Activated CD4-positive, alpha-beta T cell treated with anti-CD3 and anti-CD28 coated beads, Interleukin-2, amount 10 ng/mL, durations not matched to agents 7 days and 5 days (primary cell): ENCODE results near the gene GPRIN3. TPM values are rescaled to one million over a fixed set of nuclear protein-coding genes. Genes with fewer than 3 reads are reported as not detected.

Experiments used
- CTCF ChIA-PET: fragments of 350-600 bp; sonication (Branson Sonifier 250); formaldehyde crosslinking; loops from one replicate; lab custom pipeline; 2021; ENCODE audit warnings: antibody characterized with exemption; lab: Charles Lee
- POLR2A ChIA-PET: fragments of 350-600 bp; sonication (Branson Sonifier 250); formaldehyde crosslinking; loops from one replicate; lab custom pipeline; 2021; ENCODE audit warnings: antibody characterized with exemption; lab: Charles Lee
- DNase-seq: peaks from one replicate; pipeline ENCODE4 v3.0.0-alpha.2; 2020
- H3K27ac Mint-ChIP-seq: one replicate; pipeline ENCODE4 v1.8.0; 2021; ENCODE audit warnings: mild to moderate bottlenecking, moderate library complexity, mixed read lengths
- H3K27me3 Mint-ChIP-seq: one replicate; pipeline ENCODE4 v1.8.0; 2021; ENCODE audit warnings: mixed read lengths
- H3K36me3 Mint-ChIP-seq: one replicate; pipeline ENCODE4 v1.8.0; 2021; ENCODE audit warnings: low read depth, mixed read lengths
- H3K4me1 Mint-ChIP-seq: one replicate; pipeline ENCODE4 v1.8.0; 2021; ENCODE audit warnings: mixed read lengths
- H3K4me3 Mint-ChIP-seq: one replicate; pipeline ENCODE4 v1.8.0; 2021; ENCODE audit warnings: mild to moderate bottlenecking, moderate library complexity, mixed read lengths
- H3K9me3 Mint-ChIP-seq: one replicate; pipeline ENCODE4 v1.8.0; 2021; ENCODE audit warnings: mixed read lengths
- total RNA-seq, 2 experiments: library from RNA; stranded (reverse); gene quantifications; one replicate each; pipeline ENCODE4 v1.2.3, GENCODE V29; 2021

Gene GPRIN3
- total RNA-seq, 2 experiments from 2014 or later: 51.1 to 57.4 TPM

DNA sequence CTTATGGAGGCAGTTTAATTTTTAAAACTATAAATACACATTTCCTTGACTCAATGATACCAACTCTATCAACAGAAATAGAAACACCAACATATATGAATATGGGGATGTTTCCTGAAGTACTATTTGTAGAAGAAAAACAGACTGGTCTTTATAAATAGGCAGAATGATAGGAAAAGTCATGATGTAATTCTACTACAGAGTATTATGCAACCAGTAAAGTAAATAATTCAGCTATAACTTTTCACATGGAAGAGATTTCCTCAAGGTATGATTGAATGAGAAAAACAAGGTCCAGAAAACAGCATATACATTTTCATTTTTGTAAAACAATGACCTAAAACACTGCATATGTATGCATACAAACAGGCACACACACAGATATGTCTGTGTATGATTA, 56.2 kb downstream of the GPRIN3 start:
- CTCF ChIA-PET: interaction anchor here (0.9 to 1.1 kb wide), 2 partner anchors 15 to 26 kb away, joined by 3 read pairs; no protein-coding TSS in a partner anchor

DNA sequence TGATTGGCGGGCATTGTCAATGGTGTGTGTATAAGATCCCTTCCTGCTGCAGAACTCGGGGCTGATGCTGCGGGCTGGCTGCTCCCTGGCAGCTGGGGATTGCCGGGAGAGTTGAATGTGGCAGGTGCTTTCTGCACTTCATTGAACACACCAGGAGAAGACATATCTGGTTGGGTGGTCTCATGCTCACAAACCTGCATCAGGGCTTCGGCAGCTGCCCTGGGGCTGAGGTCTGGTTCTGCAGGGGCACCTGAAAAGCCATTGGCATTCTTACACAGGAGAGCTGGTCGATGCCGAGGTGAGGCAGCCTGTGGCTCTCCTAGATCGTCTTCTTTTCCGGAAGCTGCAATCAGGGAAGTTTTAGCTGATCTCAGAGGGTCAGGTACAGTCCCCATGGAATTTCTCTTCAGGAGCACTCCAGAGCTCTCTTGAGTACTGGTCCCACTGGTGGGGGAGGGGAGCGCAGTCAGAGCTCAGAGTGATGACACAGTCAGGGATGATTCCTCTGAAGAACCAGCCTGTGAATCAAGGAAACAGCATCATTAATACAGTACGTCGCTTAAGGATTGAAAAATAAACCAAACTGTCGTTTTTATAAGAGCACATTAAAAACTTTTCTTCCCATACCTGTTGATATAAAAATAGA, 57.8 kb downstream of the GPRIN3 start:
- ChIA-PET POLR2A (interaction anchor here (0.6 kb wide), 1 partner anchor 34 kb away, joined by 3 read pairs; no protein-coding TSS in a partner anchor), CTCF (interaction anchor here (1.2 to 1.5 kb wide), 2 partner anchors 10 to 27 kb away, joined by 3 to 5 read pairs; no protein-coding TSS in a partner anchor)
- DNase-seq: no peak
- Mint-ChIP-seq H3K36me3 (peaks cover 67% of the 10 kb centered on the region), H3K9me3 (peaks cover 3% of the 10 kb centered on the region), H3K4me3 (no peak overlapping the region), H3K27me3 (no peaks in the 10 kb centered on the region), H3K4me1 (peaks cover 54% of the 10 kb centered on the region), H3K27ac (no peak overlapping the region)

More for the DNA sequence above, 56.2 kb downstream of the GPRIN3 start:
- DNase-seq: no peak
- Mint-ChIP-seq H3K4me1 (peaks cover 55% of the 10 kb centered on the region), H3K27me3 (no peaks in the 10 kb centered on the region), H3K36me3 (peaks cover 64% of the 10 kb centered on the region), H3K9me3 (peaks cover 3% of the 10 kb centered on the region), H3K4me3 (no peak overlapping the region), H3K27ac (no peak overlapping the region)
- POLR2A ChIA-PET: interaction anchor here (0.6 kb wide), 1 partner anchor 47 kb away, joined by 3 read pairs; no protein-coding TSS in a partner anchor

DNA sequence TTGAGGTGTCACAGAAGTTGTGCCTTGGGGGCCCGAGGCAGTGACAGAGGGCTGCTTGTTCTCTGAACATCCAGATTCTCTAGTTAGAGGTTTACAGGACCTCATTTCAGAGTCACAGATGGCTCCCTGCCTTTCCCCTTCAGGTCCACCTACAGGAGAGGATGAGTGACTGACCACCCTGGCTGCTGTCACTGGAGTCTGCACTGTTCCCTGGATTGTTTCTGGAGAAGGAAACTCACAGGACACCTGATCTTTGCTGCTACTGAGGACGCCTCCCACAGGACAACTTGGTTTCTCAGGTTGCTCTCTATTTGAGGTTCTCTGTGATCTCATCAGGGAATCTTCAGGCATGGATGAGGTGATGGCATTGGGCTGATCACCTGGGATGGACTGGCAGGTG, 58.3 kb downstream of the GPRIN3 start:
- ChIA-PET CTCF (interaction anchor here (1.2 kb wide), 1 partner anchor 28 kb away, joined by 3 read pairs; no protein-coding TSS in a partner anchor), POLR2A (no interaction called here)
- peak overlapping the region; percentile 36 for H3K27ac Mint-ChIP-seq
- no peaks in the 10 kb centered on the region for H3K27me3 Mint-ChIP-seq
- no peak overlapping the region for H3K4me3 Mint-ChIP-seq
- DNase-seq: no peak
- peaks cover 54% of the 10 kb centered on the region for H3K4me1 Mint-ChIP-seq
- peaks cover 64% of the 10 kb centered on the region for H3K36me3 Mint-ChIP-seq
- no peaks in the 10 kb centered on the region for H3K9me3 Mint-ChIP-seq

DNA sequence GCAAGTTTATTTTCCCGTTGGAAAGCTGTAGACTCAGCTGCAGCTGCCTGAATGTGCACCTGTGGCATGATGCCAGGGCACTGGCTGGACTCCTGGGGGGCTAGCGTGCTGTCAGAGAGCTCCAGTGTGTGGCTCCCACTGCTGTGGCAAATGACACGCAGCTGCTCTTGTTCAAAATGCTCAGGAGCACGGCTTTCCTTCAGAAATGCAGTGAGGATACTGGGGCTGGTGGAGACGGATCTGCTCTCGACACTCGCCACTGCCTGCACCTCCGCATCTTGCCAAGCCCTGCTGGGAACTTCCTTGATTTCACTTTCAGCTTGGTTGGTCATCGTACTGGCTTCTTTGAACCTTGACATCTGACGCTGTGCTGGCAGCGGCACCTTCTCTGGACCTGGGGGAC, 58.7 kb downstream of the GPRIN3 start:
- DNase-seq: no peak
- H3K27ac Mint-ChIP-seq: peak overlapping the region; percentile 36
- no peak overlapping the region for H3K4me3 Mint-ChIP-seq
- H3K36me3 Mint-ChIP-seq: peaks cover 60% of the 10 kb centered on the region
- ChIA-PET POLR2A (no interaction called here), CTCF (interaction anchor here (0.8 to 2.0 kb wide), 3 partner anchors 15 to 30 kb away, joined by 3 to 7 read pairs (median 6); no protein-coding TSS in a partner anchor)
- H3K9me3 Mint-ChIP-seq: no peaks in the 10 kb centered on the region
- H3K27me3 Mint-ChIP-seq: no peaks in the 10 kb centered on the region
- H3K4me1 Mint-ChIP-seq: peaks cover 54% of the 10 kb centered on the region

DNA sequence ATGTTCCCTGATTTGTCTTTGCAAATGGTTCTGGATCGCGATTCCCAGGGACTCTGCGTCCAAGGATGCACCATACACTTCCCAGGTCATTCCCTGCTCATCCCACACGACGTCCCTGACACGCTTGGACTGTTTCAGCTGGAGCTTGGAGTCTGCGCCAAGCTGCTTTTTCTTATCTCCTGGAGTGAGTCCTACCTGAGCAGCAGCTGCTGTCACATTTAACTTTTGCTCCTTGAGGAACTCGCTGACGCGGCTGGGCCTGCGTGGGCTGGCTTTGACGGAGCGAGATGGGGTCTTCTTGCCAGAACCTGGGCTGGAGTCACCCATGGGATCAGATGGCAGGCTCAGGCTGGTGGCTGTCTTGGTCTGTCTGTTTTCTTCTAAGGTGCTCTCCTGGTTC, 59.6 kb downstream of the GPRIN3 start:
- H3K27ac Mint-ChIP-seq: no peak overlapping the region
- CTCF ChIA-PET: interaction anchor here (0.7 to 2.0 kb wide), 5 partner anchors 12 to 51 kb away, joined by 3 to 7 read pairs (median 4); no protein-coding TSS in a partner anchor
- POLR2A ChIA-PET: no interaction called here
- peaks cover 58% of the 10 kb centered on the region for H3K4me1 Mint-ChIP-seq
- no peaks in the 10 kb centered on the region for H3K9me3 Mint-ChIP-seq
- DNase-seq: no peak
- no peaks in the 10 kb centered on the region for H3K27me3 Mint-ChIP-seq
- H3K4me3 Mint-ChIP-seq: no peak overlapping the region
- peaks cover 62% of the 10 kb centered on the region for H3K36me3 Mint-ChIP-seq

GRCh38 chr4:89245459-89245858, 62.1 kb downstream of the GPRIN3 start:
- H3K36me3 Mint-ChIP-seq: peaks cover 72% of the 10 kb centered on the region
- peaks cover under 1% of the 10 kb centered on the region for H3K9me3 Mint-ChIP-seq
- no peaks in the 10 kb centered on the region for H3K27me3 Mint-ChIP-seq
- H3K4me1 Mint-ChIP-seq: peaks cover 51% of the 10 kb centered on the region
- CTCF ChIA-PET: interaction anchor here (1.1 to 1.2 kb wide), 2 partner anchors 10 to 20 kb away, joined by 3 to 4 read pairs; no protein-coding TSS in a partner anchor
- no peak overlapping the region for H3K27ac Mint-ChIP-seq
- no peak for DNase-seq
- POLR2A ChIA-PET: no interaction called here
- H3K4me3 Mint-ChIP-seq: no peak overlapping the region

- peaks cover 65% of the 10 kb centered on the region for H3K36me3 Mint-ChIP-seq
- peak overlapping the region; percentile 17 for H3K4me3 Mint-ChIP-seq
- ChIA-PET POLR2A (no interaction called here), CTCF (interaction anchor here (0.7 kb wide), 1 partner anchor 18 kb away, joined by 3 read pairs; no protein-coding TSS in a partner anchor)
- H3K4me1 Mint-ChIP-seq: peaks cover 51% of the 10 kb centered on the region
- H3K27ac Mint-ChIP-seq: peak overlapping the region; percentile 64
- DNase-seq: no peak
- peaks cover 3% of the 10 kb centered on the region for H3K9me3 Mint-ChIP-seq
- H3K27me3 Mint-ChIP-seq: no peaks in the 10 kb centered on the region
These were observed 63.8 kb downstream of the GPRIN3 start for GRCh38 chr4:89243733-89244252.

- peak overlapping the region; percentile 64 for H3K27ac Mint-ChIP-seq
- DNase-seq: peak; percentile 18
- ChIA-PET POLR2A (no interaction called here), CTCF (interaction anchor here (1.6 kb wide), 1 partner anchor 10 kb away, joined by 4 read pairs; no protein-coding TSS in a partner anchor)
- H3K4me1 Mint-ChIP-seq: peaks cover 50% of the 10 kb centered on the region
- H3K36me3 Mint-ChIP-seq: peaks cover 61% of the 10 kb centered on the region
- no peaks in the 10 kb centered on the region for H3K27me3 Mint-ChIP-seq
- H3K9me3 Mint-ChIP-seq: peaks cover 6% of the 10 kb centered on the region
- no peak overlapping the region for H3K4me3 Mint-ChIP-seq
These were observed 64.5 kb downstream of the GPRIN3 start for GRCh38 chr4:89242864-89243732.

- ChIA-PET POLR2A (no interaction called here), CTCF (interaction anchor here (0.7 to 1.6 kb wide), 2 partner anchors 9 to 16 kb away, joined by 3 to 4 read pairs; no protein-coding TSS in a partner anchor)
- H3K36me3 Mint-ChIP-seq: peaks cover 52% of the 10 kb centered on the region
- no peak overlapping the region for H3K4me3 Mint-ChIP-seq
- H3K4me1 Mint-ChIP-seq: peaks cover 41% of the 10 kb centered on the region
- H3K27ac Mint-ChIP-seq: no peak overlapping the region
- no peak for DNase-seq
- no peaks in the 10 kb centered on the region for H3K27me3 Mint-ChIP-seq
- H3K9me3 Mint-ChIP-seq: peaks cover 6% of the 10 kb centered on the region
These were observed 65.4 kb downstream of the GPRIN3 start for GRCh38 chr4:89242216-89242615.

DNA sequence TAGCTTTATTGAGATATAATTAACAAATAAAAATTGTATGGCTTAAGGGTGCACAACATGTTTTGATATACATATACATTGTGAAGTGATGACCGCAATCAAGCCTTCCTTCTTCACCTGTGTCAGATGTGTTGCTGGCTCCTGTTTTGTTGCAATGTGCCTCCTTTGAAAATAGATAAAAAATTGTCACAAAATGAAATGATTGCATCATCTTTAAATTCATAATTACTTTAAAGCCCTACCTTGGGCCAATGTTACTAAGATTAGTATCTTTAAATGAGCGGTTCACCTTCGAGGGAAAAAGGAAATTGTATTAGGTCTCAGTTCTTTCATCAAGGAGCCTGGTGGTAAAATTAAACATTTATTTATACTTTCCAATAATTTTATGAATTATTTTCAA, 77.3 kb downstream of the GPRIN3 start:
- Mint-ChIP-seq H3K27ac (no peak overlapping the region), H3K36me3 (peaks cover 10% of the 10 kb centered on the region), H3K4me3 (no peak overlapping the region), H3K27me3 (no peaks in the 10 kb centered on the region), H3K9me3 (peaks cover 14% of the 10 kb centered on the region), H3K4me1 (peaks cover 6% of the 10 kb centered on the region)
- ChIA-PET POLR2A (no interaction called here), CTCF (interaction anchor here (0.7 kb wide), 1 partner anchor 70 kb away, joined by 3 read pairs; no protein-coding TSS in a partner anchor)
- no peak for DNase-seq

DNA sequence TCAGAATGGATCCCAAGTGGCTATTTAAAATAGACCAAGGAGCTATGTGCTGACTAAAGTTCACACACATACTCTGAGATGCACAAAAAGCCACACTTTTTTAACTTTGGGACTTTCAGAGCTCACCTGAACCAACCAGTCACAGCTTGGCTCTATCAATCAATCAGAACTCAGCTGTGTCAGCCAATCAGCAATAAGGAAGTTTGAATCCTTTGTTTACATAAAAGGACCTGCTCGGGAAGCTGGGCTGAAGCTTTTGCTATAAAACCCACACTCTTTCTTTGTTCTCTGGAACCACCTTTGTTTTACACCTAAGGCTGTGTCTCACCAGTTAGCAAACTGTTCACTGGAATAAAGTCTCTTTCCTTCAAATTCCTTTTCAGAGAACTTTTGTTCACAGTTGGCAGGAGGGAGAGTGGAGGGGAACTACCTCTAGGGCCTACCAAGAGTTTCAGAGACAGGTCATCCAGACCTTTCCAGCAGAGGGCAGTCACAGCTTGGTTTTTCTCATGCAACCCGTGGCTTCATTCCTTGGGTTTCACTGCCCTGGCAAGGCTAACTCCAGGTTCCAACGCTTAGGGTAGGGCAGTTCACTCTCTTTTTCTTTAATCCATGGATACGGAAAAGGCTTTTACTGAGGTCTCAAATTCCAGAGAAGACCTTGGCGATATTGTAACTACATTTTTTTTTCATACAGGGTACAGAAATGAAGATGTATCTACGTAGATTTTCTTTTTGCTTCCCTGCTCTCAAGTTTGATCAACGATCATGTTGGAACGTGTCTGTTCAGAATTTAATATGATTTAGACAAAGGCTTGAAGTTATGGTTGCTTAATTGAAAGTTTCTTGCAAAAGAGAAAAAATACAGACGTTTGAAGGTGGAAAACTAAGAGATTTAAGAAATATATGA, 80.7 kb downstream of the GPRIN3 start:
- no peaks in the 10 kb centered on the region for H3K27me3 Mint-ChIP-seq
- peaks cover 7% of the 10 kb centered on the region for H3K36me3 Mint-ChIP-seq
- ChIA-PET POLR2A (no interaction called here), CTCF (interaction anchor here (0.7 to 2.5 kb wide), 15 partner anchors 9 to 259 kb away, joined by 3 to 15 read pairs (median 3); partner anchors contain the start of gene GPRIN3)
- H3K27ac Mint-ChIP-seq: peak overlapping the region; percentile 38
- DNase-seq: peak; percentile 86
- peaks cover 8% of the 10 kb centered on the region for H3K4me1 Mint-ChIP-seq
- peaks cover 4% of the 10 kb centered on the region for H3K9me3 Mint-ChIP-seq
- no peak overlapping the region for H3K4me3 Mint-ChIP-seq
